GM12891 (cell line): Measurements from ENCODE around the gene CCDC40.

Experiments used
- POLR2AphosphoS5 ChIP-seq: IDR thresholded peaks from 2 replicates; pipeline ENCODE4 v1.6.1; 2011; ENCODE audit warnings: low read depth, low read length, control low read depth
- SPI1 ChIP-seq: IDR thresholded peaks from 2 replicates; pipeline ENCODE4 v1.6.1; 2011; ENCODE audit warnings: low read depth, low read length, control low read depth
- TAF1 ChIP-seq: IDR thresholded peaks from 2 replicates; pipeline ENCODE4 v1.6.1; 2011; ENCODE audit warnings: low read depth, low read length, control low read depth

GRCh38 chr17:80025140-80025539 is 11.3 kb upstream of the CCDC40 start:
- no peak for TF ChIP-seq POLR2AphosphoS5
- no peak for TF ChIP-seq TAF1
- no peak for TF ChIP-seq SPI1
